SIG-M5 treated with dmso at 0.1 percent for 504 hours (cell line): ENCODE measurements around the gene ZNF385B.

ENCODE experiments used
- DNase-seq: peaks from one replicate; lab custom pipeline; 2025; ENCODE audit not compliant: unreplicated experiment; lab: John Stamatoyannopoulos, UW

Gene ZNF385B

GRCh38 chr2:179447421-179447820 is 414.0 kb downstream of the ZNF385B start:
- DNase-seq, result no peak

DNA sequence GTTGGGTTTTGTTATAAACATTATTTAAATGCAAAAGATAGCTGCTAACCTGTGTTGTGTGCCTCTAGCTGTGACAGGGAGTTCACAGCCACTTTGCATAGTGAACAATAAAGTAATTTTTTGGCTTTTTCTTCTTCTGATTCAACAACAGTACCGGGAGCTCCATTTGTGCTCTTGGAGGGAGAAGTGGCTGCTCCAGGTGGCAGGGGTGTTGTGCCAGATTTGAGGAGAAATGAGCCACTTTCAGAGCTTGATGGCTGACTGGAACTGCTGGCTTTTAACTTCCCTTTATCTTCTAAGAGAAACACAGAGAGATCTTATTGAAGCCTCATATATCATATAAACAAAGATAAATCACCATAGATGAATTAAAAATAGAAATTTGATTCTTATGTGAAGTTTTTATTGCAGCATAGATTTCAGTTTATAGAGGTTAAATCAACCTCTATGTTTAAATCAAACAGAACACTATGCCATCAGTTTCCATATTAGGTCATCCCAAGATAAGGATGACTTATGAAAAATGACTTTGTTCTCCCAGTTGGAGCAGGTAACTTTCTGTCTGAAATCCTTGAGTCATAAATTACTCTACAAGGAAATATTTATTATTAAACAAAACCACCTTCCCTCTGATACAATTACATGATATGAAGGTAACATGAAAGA is 414.8 kb downstream of the ZNF385B start:
- no peak for DNase-seq

DNA sequence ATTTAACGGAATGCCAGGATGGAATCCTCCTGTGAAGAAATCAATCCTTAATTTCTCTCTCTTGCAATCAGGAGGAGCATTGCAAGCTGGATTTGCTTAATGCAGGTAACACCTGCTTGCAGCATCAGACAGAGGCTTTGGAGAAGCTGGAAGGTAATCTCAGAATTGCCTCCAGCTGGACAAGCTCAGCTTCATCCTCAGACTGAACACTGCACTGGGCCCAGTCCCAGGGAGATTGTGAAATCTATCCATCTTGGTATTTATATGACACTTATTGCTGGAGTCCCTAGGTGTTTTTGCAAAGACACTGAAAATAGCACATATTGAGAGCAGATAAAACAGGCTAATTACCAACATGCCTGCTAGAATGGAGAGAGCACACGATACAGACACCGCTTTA is 417.4 kb downstream of the ZNF385B start:
- DNase-seq, result no peak

GRCh38 chr2:179443180-179443579 is 418.2 kb downstream of the ZNF385B start:
- DNase-seq, result peak; percentile 19

DNA sequence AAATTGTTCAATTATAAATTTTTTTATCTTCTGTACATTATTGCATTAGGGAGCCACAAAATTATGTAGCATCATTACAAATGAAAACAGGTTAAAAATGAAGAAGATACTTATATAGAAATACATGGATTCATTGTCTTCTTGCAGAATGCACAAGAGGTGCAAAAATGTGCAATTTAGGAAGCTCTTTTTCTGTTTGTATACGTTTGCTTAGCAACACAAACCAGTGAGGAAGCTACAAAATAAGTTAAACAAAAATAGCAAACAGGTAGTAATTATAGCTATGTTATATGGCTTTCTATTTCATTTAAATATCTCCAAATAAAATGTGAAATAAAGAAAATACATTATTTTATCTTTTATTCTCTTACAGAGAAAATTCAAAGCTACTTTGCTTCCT is 419.2 kb downstream of the ZNF385B start:
- DNase-seq, result no peak

DNA sequence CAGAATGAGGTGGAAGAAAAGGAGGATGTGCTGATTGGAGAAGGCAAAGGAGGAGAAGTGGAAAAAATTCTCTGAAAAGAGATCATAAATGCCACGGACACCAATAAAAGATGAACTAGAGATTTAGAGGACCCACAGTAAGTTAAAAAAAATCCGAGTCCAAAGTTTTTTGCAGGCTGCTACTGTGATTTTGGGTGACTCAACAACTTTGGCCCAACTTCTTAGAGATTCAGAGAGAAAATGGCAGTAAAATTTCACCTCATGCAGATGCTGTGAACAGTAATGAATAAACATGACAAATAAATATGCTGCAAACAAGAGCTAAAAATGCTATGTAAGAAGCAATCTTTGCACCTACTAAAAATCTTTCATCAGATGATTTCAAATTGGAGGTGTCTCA is 419.9 kb downstream of the ZNF385B start:
- DNase-seq, result no peak

DNA sequence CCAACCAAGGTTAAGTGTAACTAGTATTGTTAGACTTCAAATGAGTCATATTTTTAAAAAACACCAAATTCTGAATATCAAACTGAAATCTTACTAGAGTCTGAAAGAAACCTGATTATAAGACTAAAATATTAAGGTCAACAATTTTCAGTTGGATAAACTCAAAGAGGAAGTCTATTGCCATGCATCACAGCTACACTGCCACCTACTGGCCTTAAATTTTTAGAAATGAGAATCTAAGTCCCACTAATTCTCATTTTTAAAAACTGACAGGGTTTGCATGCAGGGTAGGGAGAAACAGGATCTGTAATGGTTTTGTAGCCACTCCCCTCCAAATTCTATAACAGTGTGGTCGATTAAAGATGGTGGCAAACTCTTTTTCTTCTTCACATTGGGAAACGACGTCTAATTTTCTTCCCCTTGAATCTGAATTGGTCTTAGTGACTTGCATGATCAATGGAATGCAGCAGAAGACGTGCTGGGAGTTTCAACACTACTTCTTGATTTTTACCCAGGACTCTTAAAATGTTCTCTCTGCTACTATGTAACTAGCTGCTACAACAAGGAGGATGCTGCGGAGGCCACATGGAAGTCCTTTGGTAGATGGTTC is 420.7 kb downstream of the ZNF385B start:
- peak; percentile 68 for DNase-seq

DNA sequence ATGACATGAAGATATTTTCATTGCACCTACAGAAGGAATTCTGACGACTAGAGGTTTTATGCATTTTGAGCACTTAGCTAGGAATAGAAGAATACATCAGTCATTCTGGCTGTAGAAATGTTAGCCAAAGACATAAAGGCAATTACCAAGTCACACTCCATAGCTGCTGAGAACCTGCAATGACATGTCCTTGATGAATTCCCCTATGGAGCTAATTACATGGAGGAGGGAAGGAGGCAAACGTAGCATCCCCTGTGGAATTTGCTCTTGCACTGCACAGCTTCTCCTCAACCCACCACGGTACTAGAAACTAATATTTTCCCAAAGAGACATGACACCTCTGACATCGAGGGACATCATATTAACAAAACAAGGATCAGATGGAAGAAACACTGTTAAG is 422.8 kb downstream of the ZNF385B start:
- DNase-seq, result no peak

GRCh38 chr2:179437430-179437829 is 424.0 kb downstream of the ZNF385B start:
- no peak for DNase-seq

- DNase-seq, result no peak
Observed at GRCh38 chr2:179435566-179435965, 425.8 kb downstream of the ZNF385B start.

- DNase-seq, result no peak
Observed at GRCh38 chr2:179435000-179435399, 426.4 kb downstream of the ZNF385B start.

- no peak for DNase-seq
Observed at GRCh38 chr2:179434357-179434756, 427.1 kb downstream of the ZNF385B start.

DNA sequence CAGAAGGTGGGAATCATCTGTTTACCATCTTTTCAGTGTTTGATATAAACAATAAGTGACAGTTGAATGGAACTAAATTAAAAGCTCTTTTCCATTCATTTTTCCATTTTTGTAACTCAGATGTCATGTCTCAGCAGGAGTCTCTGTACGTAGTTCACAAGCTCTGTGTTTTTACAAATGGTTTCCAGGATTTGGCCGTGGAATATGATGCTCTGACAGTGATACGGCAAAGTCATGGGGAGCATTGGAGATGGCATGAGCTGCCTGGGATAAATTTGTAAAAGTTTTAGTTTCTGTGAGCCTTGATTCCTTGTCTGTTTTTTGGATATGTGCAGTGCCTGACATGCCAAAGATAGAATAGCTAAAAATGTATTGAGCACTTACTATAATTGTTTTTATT is 428.7 kb downstream of the ZNF385B start:
- no peak for DNase-seq

GRCh38 chr2:179429597-179429996 is 431.8 kb downstream of the ZNF385B start:
- no peak for DNase-seq

DNA sequence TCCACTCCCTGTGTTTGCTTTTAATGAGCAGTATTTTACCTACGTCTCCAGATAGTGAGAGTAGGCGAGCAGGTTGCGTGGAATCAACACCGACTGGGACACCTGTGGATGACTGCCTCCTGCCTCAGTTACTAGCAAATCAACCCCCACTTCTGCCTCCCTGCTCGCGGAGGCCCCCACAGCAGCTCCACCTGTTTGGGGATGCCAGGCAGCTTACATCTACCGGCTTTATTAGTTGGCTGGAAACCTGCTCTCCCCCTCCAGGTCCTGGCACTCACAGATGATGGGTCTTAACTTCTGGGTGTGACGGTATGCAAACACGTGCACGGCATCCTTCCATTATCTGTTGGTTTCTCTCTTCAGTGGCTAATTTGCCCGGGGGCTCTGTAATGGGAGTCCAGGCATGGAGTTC is 432.3 kb downstream of the ZNF385B start:
- no peak for DNase-seq

DNA sequence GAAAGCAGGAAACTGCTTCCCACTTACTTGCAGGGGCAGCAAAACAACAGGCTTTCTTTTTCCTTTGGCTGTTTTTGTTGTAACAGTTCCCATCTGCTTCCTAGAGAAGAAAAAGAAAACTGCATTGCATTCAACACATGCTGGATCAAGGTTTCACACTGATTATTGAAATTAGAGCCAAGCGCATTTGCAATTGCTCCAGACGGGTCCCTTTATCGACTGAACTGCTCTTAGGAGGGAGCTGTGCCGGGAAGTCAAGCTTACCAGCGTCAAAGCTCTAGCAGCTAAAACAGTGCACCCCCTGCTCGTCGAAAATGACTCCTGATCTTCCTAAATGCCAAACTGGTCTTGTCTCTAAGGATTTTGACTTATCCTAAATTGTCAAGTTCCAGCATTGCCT is 432.8 kb downstream of the ZNF385B start:
- DNase-seq, result no peak

- no peak for DNase-seq
Observed at GRCh38 chr2:179427065-179427464, 434.3 kb downstream of the ZNF385B start.

DNA sequence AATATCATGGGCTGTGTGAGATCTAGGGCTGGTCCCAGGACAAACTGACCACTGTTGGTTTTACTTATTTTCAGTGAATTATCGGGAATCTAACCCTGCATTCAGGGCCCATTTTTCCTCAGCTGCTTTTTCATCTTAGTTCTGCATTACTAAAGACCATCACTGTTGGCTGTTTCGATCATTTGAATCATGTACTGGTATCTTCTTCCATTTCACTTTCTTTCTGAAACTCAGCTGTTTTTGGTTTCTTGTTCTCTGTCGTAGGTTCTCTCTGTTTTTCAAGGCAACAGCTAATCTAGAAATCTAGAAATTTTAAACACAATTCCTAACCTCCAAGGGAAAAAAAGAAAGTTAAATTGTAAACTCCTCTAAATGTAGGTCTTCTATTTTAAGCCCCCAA is 436.8 kb downstream of the ZNF385B start:
- DNase-seq, result no peak

GRCh38 chr2:179422037-179422643 is 439.3 kb downstream of the ZNF385B start:
- peak; percentile 54 for DNase-seq

GRCh38 chr2:179417436-179417949 is 443.9 kb downstream of the ZNF385B start:
- no peak for DNase-seq

GRCh38 chr2:179412112-179412511 is 449.3 kb downstream of the ZNF385B start:
- no peak for DNase-seq
